Transverse colon (tissue), 4 donors: ENCODE measurements around the gene GMDS. TPM values are rescaled to one million over a fixed set of nuclear protein-coding genes. Genes with fewer than 3 reads are reported as not detected.

Experiments
- DNase-seq: peaks from one replicate; pipeline ENCODE4 v3.0.0-alpha.2; 2019
- H3K27ac ChIP-seq, 4 donors: fragments of 200-600 bp; sonication (generic); 2 replicates each; pipeline ENCODE4 v1.5.1; 2016 to 2018; ENCODE audit warnings: inconsistent platforms in 4 of 4
- H3K27me3 ChIP-seq: fragments of 200-600 bp; sonication (generic); 2 replicates; pipeline ENCODE4 v1.5.1; 2017; ENCODE audit warnings: inconsistent platforms
- H3K36me3 ChIP-seq, 4 donors: fragments of 200-600 bp; sonication (generic); 2 replicates each; pipeline ENCODE4 v1.5.1; 2017 to 2019; ENCODE audit warnings: inconsistent platforms in 4 of 4
- H3K4me1 ChIP-seq, 4 donors: fragments of 200-600 bp; sonication (generic); 2 replicates each; pipeline ENCODE4 v1.5.1; 2017 to 2020; ENCODE audit warnings: inconsistent platforms in 4 of 4
- H3K4me3 ChIP-seq, 4 donors: fragments of 200-600 bp; sonication (generic); 1 replicate in 1 of 4; 2 replicates in 3 of 4; pipeline versions ENCODE4 v1.5.1 to v1.6.1; 2017 to 2019; ENCODE audit warnings: inconsistent platforms in 4 of 4
- H3K9me3 ChIP-seq, 2 donors: fragments of 200-600 bp; sonication (generic); 2 replicates each; pipeline ENCODE4 v1.5.1; 2017 to 2019; ENCODE audit warnings: inconsistent platforms in 2 of 2
- CTCF ChIP-seq, 5 experiments: fragments of 200-600 bp in 3 of 5; fragments of 450-650 bp in 2 of 5; sonication (generic) in 3 of 5; IDR thresholded peaks; 1 replicate in 2 of 5; 2 replicates in 3 of 5; pipeline ENCODE4 v1.5.1; 2016 to 2017; ENCODE audit warnings: antibody characterized with exemption in 5 of 5, inconsistent platforms in 3 of 5, mild to moderate bottlenecking in 2 of 5, moderate library complexity in 1 of 5
- EP300 ChIP-seq: sonication (generic); formaldehyde crosslinking; IDR thresholded peaks from one replicate; pipeline ENCODE4 v1.6.1; 2017; ENCODE audit warnings: antibody characterized with exemption, low read depth
- POLR2A ChIP-seq: fragments of 450-650 bp; IDR thresholded peaks from one replicate; pipeline ENCODE4 v1.6.1; 2016; ENCODE audit warnings: antibody characterized with exemption, mild to moderate bottlenecking, moderate library complexity
- POLR2AphosphoS5 ChIP-seq, 3 donors: sonication (generic); formaldehyde crosslinking; IDR thresholded peaks; one replicate each; pipeline ENCODE4 v1.6.1; 2016; ENCODE audit warnings: antibody characterized with exemption in 3 of 3
- WGBS, 2 donors: methylation state at CpG; one replicate each; pipeline ENCODE4 v1.1.5; 2018; ENCODE audit warnings: low coverage in 1 of 2; 5-methylcytosine and 5-hydroxymethylcytosine counted together
- in situ Hi-C, 4 donors: fragments of 200-750 bp; cut with MboI; loops; one replicate each; pipeline versions ENCODE4 v1.15.0 to v1.15.1; 2017; ENCODE audit warnings: low sequenced_read_pairs in 3 of 4, low pct_ligation_motif_present in 1 of 4, low pct_unique_long_range_greater_than_20kb in 1 of 4
- intact Hi-C: fragments of 100-400 bp; cut with DNase I; formaldehyde crosslinking; loops from one replicate; pipeline ENCODE4 v1.15.1; 2023; ENCODE audit warnings: low total_unique reads
- total RNA-seq, 4 donors: library from RNA; depleted of rRNA; stranded (reverse); fragments of >200 nt; gene quantifications; one replicate each; pipeline ENCODE4 v1.1.0, GENCODE V29; 2016

GMDS gene
- total RNA-seq, 4 donors from 2014 or later = 66.2 to 546 (median 102) TPM

- TF ChIP-seq POLR2AphosphoS5 (IDR thresholded peaks at IDR 0.05) (peak in 1 of 3 donors; percentile 2), POLR2A (no peak)
- H3K27ac ChIP-seq = no peak overlapping the region
- 0 to 13% methylated on average over 13 to 58 of the region's 59 CpGs for WGBS, 2 donors
- no peaks in the 10 kb centered on the region for H3K9me3 ChIP-seq
- peak overlapping the region in 1 of 4 donors; percentile 54 for H3K4me3 ChIP-seq
- intact Hi-C loops = loop anchor here (10.0 kb wide), 2 partner anchors 496 to 836 kb away; no protein-coding TSS in a partner anchor
- H3K4me1 ChIP-seq = peaks cover 16 to 63% (median 46%) of the 10 kb centered on the region in 4 donors
- no peaks in the 10 kb centered on the region for H3K36me3 ChIP-seq
- DNase-seq = no peak
- H3K27me3 ChIP-seq = peaks cover 92% of the 10 kb centered on the region
- in situ Hi-C loops = no loop called here
These were observed 637.0 kb downstream of the GMDS start for GRCh38 chr6:1608222-1609040.

- Histone ChIP-seq H3K4me3 (no peak overlapping the region), H3K9me3 (no peaks in the 10 kb centered on the region), H3K36me3 (no peaks in the 10 kb centered on the region), H3K27ac (no peak overlapping the region), H3K27me3 (peaks cover 92% of the 10 kb centered on the region), H3K4me1 (peaks cover 16 to 62% (median 46%) of the 10 kb centered on the region in 4 donors)
- no peak for TF ChIP-seq EP300
- TF ChIP-seq POLR2A = no peak
- TF ChIP-seq POLR2AphosphoS5 (IDR thresholded peaks at IDR 0.05) = no peak
- no peak for TF ChIP-seq CTCF (IDR thresholded peaks at IDR 0.05)
- 5 to 13% methylated on average over 8 to 32 of the region's 32 CpGs for WGBS, 2 donors
- in situ Hi-C loops = no loop called here
- DNase-seq = no peak
- intact Hi-C loops = loop anchor here (10.0 kb wide), 2 partner anchors 497 to 837 kb away; no protein-coding TSS in a partner anchor
These were observed 637.7 kb downstream of the GMDS start for GRCh38 chr6:1607516-1608221.

DNA sequence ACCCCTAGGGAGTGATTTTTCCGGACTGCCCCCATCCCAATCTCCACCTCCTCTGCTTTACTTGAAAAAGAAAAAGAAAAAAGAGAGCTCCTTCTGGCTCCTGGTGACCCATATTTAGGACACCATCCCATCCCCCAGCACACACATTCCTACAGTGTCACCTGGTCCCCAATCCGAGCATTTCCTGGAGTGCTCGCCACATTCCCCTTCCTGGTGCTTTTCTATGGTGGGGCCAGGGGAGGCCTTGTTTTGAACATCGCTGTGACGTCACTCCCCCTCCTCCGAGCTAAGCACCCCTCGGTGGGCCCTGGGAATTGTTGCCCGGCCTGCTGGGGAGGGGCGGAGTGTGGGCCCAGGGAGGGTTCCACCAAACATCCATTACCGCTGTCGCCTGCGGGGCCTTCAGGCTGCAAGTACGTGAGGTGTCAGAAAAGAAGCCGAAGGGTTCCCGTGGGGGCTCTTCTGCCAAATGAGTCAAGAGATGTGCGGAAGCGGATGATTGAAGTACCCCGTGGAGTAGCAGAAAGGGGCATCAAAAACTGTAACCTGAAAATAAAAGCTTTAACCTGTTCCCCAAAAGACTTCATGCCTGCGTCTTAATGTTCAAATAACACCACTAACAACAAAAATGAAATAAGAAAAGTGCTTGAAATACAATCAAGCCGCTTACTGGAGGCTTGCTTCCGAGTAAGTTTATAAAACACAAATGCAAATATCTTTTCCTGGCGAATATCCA is 638.5 kb downstream of the GMDS start:
- H3K27me3 ChIP-seq = peaks cover 92% of the 10 kb centered on the region
- DNase-seq = no peak
- no peak overlapping the region for H3K27ac ChIP-seq
- peaks cover 16 to 55% (median 40%) of the 10 kb centered on the region in 4 donors for H3K4me1 ChIP-seq
- TF ChIP-seq CTCF (IDR thresholded peaks at IDR 0.05) (no peak), EP300 (no peak), POLR2A (no peak), POLR2AphosphoS5 (IDR thresholded peaks at IDR 0.05) (no peak)
- intact Hi-C loops = loop anchor here (10.0 kb wide), 2 partner anchors 498 to 838 kb away; no protein-coding TSS in a partner anchor
- H3K9me3 ChIP-seq = no peaks in the 10 kb centered on the region
- 17 to 19% methylated on average over 9 to 22 of the region's 22 CpGs for WGBS, 2 donors
- H3K4me3 ChIP-seq = no peak overlapping the region
- no peaks in the 10 kb centered on the region for H3K36me3 ChIP-seq
- in situ Hi-C loops = no loop called here

DNA sequence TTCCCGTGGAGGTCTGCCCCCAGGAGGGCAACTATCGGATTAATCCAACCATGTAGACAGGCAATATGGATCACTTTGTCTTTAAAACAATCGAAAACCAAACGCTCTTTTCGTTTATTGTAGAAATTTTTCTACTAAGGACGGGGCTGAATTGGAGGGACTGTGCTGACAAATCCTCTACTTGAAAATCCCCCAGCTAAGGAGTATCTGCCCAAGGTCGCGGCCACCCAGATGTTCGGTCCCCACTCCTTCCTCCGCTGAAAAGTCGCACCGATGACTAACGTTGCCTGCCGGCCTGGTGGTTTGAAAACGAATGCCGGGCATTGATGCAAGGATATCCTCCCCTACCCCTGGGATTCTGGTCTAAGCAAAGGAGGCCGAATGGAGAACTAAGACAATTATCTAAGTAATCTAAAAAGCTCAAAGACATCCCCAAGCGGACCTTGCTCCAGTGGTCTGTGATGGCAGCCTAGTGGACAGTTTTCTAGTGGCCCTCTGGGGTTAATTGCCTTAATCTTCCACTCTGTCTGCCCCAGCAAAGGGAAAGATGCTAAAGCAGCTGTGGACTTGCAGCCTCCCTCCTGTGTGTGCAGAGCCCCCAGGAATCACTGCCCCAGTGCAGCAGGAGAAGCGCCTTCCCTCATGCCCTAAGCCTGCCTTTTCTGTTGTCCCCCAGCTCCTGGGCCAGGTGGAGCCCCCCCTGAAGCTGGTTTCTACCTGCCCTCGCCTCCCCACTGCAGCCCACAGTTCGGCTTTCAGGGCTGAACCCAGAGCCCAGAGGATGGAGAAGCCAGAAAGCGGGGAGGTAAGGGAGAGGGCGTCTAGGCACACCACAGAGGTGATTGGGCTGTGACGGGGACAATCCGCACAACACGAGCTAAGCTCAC is 639.3 kb downstream of the GMDS start:
- DNase-seq = no peak
- TF ChIP-seq POLR2AphosphoS5 (IDR thresholded peaks at IDR 0.05) (peak in 2 of 3 donors; percentile 7 to 18), EP300 (no peak)
- H3K36me3 ChIP-seq = no peaks in the 10 kb centered on the region
- peaks cover 16 to 56% (median 40%) of the 10 kb centered on the region in 4 donors for H3K4me1 ChIP-seq
- peaks cover 92% of the 10 kb centered on the region for H3K27me3 ChIP-seq
- intact Hi-C loops = loop anchor here (10.0 kb wide), 2 partner anchors 499 to 839 kb away; no protein-coding TSS in a partner anchor
- H3K27ac ChIP-seq = no peak overlapping the region
- no peak overlapping the region for H3K4me3 ChIP-seq
- 18 to 60% methylated on average over 1 to 26 of the region's 26 CpGs for WGBS, 2 donors
- H3K9me3 ChIP-seq = no peaks in the 10 kb centered on the region
- in situ Hi-C loops = no loop called here
